Erythroblast (primary cell): Measurements from ENCODE around the gene AFF4.

Experiments
- GATA1 ChIP-seq: IDR thresholded peaks from 2 replicates; pipeline ENCODE4 v1.6.1; 2011; ENCODE audit warnings: low read depth, mild to moderate bottlenecking, control low read depth, low read length, moderate library complexity
- POLR2A ChIP-seq: IDR thresholded peaks from 2 replicates; pipeline ENCODE4 v1.6.1; 2011; ENCODE audit warnings: mild to moderate bottlenecking, low read length

- TF ChIP-seq POLR2A (no peak), GATA1 (no peak)
Observed at GRCh38 chr5:132840896-132841295, 122.5 kb downstream of the AFF4 start.
